Duodenal mucosa (tissue), 2 donors: ENCODE measurements around the gene C21orf58.

Experiments used
- H3K27ac ChIP-seq: one replicate; pipeline ENCODE4 v1.7.0; 2013; ENCODE audit warnings: low read depth, low read length
- H3K27me3 ChIP-seq, 2 donors: one replicate each; pipeline ENCODE4 v1.7.0; 2013; ENCODE audit warnings: low read length in 2 of 2, control low read depth in 1 of 2; ENCODE audit not compliant: insufficient read depth in 2 of 2, control insufficient read depth in 1 of 2
- H3K36me3 ChIP-seq, 2 donors: one replicate each; pipeline ENCODE4 v1.7.0; 2013; ENCODE audit warnings: low read length in 2 of 2, control low read depth in 1 of 2; ENCODE audit not compliant: insufficient read depth in 2 of 2, control insufficient read depth in 1 of 2
- H3K4me1 ChIP-seq, 2 donors: one replicate each; pipeline ENCODE4 v1.7.0; 2013; ENCODE audit warnings: low read length in 2 of 2, control low read depth in 1 of 2; ENCODE audit not compliant: insufficient read depth in 2 of 2, control insufficient read depth in 1 of 2
- H3K4me3 ChIP-seq, 2 donors: one replicate each; pipeline ENCODE4 v1.7.0; 2013; ENCODE audit warnings: low read length in 2 of 2, low read depth in 1 of 2
- H3K9ac ChIP-seq, 2 donors: one replicate each; pipeline ENCODE4 v1.7.0; 2013; ENCODE audit warnings: low read length in 2 of 2, low read depth in 1 of 2
- H3K9me3 ChIP-seq, 2 donors: one replicate each; pipeline ENCODE4 v1.7.0; 2013; ENCODE audit warnings: low read length in 2 of 2, control low read depth in 1 of 2; ENCODE audit not compliant: control insufficient read depth in 1 of 2

The C21orf58 gene

GRCh38 chr21:46363698-46364097, 40.0 kb upstream of the C21orf58 start:
- Histone ChIP-seq H3K36me3 (peaks cover 11 to 55% of the 10 kb centered on the region in 2 donors), H3K27ac (no peak overlapping the region), H3K4me3 (no peak overlapping the region), H3K27me3 (no peaks in the 10 kb centered on the region), H3K9me3 (no peaks in the 10 kb centered on the region), H3K9ac (no peak overlapping the region), H3K4me1 (peaks cover 0 to 4% of the 10 kb centered on the region in 2 donors)

GRCh38 chr21:46362946-46363345, 39.3 kb upstream of the C21orf58 start:
- Histone ChIP-seq H3K9me3 (no peaks in the 10 kb centered on the region), H3K4me3 (no peak overlapping the region), H3K27me3 (no peaks in the 10 kb centered on the region), H3K4me1 (no peaks in the 10 kb centered on the region), H3K36me3 (peaks cover 14 to 56% of the 10 kb centered on the region in 2 donors), H3K9ac (no peak overlapping the region), H3K27ac (no peak overlapping the region)

GRCh38 chr21:46361935-46362334, 38.3 kb upstream of the C21orf58 start:
- H3K9me3 ChIP-seq = no peaks in the 10 kb centered on the region
- H3K27me3 ChIP-seq = no peaks in the 10 kb centered on the region
- H3K36me3 ChIP-seq = peaks cover 13 to 56% of the 10 kb centered on the region in 2 donors
- no peak overlapping the region for H3K9ac ChIP-seq
- H3K4me3 ChIP-seq = no peak overlapping the region
- no peaks in the 10 kb centered on the region for H3K4me1 ChIP-seq
- H3K27ac ChIP-seq = no peak overlapping the region

- Histone ChIP-seq H3K9ac (no peak overlapping the region), H3K27ac (no peak overlapping the region), H3K36me3 (peaks cover 10 to 57% of the 10 kb centered on the region in 2 donors), H3K4me1 (no peaks in the 10 kb centered on the region), H3K4me3 (no peak overlapping the region), H3K27me3 (no peaks in the 10 kb centered on the region), H3K9me3 (no peaks in the 10 kb centered on the region)
These were observed 37.5 kb upstream of the C21orf58 start for GRCh38 chr21:46361176-46361575.

- no peak overlapping the region for H3K9ac ChIP-seq
- H3K27me3 ChIP-seq = no peaks in the 10 kb centered on the region
- no peak overlapping the region for H3K4me3 ChIP-seq
- H3K9me3 ChIP-seq = no peaks in the 10 kb centered on the region
- H3K27ac ChIP-seq = no peak overlapping the region
- no peaks in the 10 kb centered on the region for H3K4me1 ChIP-seq
- peaks cover 20 to 67% of the 10 kb centered on the region in 2 donors for H3K36me3 ChIP-seq
These were observed 34.2 kb upstream of the C21orf58 start for GRCh38 chr21:46357684-46358425.

GRCh38 chr21:46357335-46357604, 33.6 kb upstream of the C21orf58 start:
- Histone ChIP-seq H3K9ac (no peak overlapping the region), H3K36me3 (peaks cover 20 to 71% of the 10 kb centered on the region in 2 donors), H3K4me3 (no peak overlapping the region), H3K9me3 (no peaks in the 10 kb centered on the region), H3K27ac (no peak overlapping the region), H3K4me1 (no peaks in the 10 kb centered on the region), H3K27me3 (no peaks in the 10 kb centered on the region)

- peaks cover 20 to 73% of the 10 kb centered on the region in 2 donors for H3K36me3 ChIP-seq
- H3K27ac ChIP-seq = no peak overlapping the region
- no peak overlapping the region for H3K9ac ChIP-seq
- no peaks in the 10 kb centered on the region for H3K27me3 ChIP-seq
- no peak overlapping the region for H3K4me3 ChIP-seq
- H3K9me3 ChIP-seq = no peaks in the 10 kb centered on the region
- H3K4me1 ChIP-seq = no peaks in the 10 kb centered on the region
These were observed 33.0 kb upstream of the C21orf58 start for GRCh38 chr21:46356494-46357334.

- no peak overlapping the region for H3K4me3 ChIP-seq
- no peaks in the 10 kb centered on the region for H3K27me3 ChIP-seq
- no peaks in the 10 kb centered on the region for H3K9me3 ChIP-seq
- no peak overlapping the region for H3K9ac ChIP-seq
- no peak overlapping the region for H3K27ac ChIP-seq
- H3K36me3 ChIP-seq = peaks cover 17 to 74% of the 10 kb centered on the region in 2 donors
- H3K4me1 ChIP-seq = no peaks in the 10 kb centered on the region
These were observed 32.3 kb upstream of the C21orf58 start for GRCh38 chr21:46356005-46356338.

GRCh38 chr21:46355161-46356004, 31.7 kb upstream of the C21orf58 start:
- Histone ChIP-seq H3K4me3 (no peak overlapping the region), H3K4me1 (no peaks in the 10 kb centered on the region), H3K27ac (no peak overlapping the region), H3K9me3 (no peaks in the 10 kb centered on the region), H3K36me3 (peaks cover 20 to 80% of the 10 kb centered on the region in 2 donors), H3K9ac (no peak overlapping the region), H3K27me3 (no peaks in the 10 kb centered on the region)

GRCh38 chr21:46354518-46354917, 30.8 kb upstream of the C21orf58 start:
- no peaks in the 10 kb centered on the region for H3K27me3 ChIP-seq
- H3K9ac ChIP-seq = no peak overlapping the region
- peaks cover 23 to 88% of the 10 kb centered on the region in 2 donors for H3K36me3 ChIP-seq
- no peak overlapping the region for H3K27ac ChIP-seq
- no peak overlapping the region for H3K4me3 ChIP-seq
- H3K4me1 ChIP-seq = no peaks in the 10 kb centered on the region
- H3K9me3 ChIP-seq = no peaks in the 10 kb centered on the region
